GM10248 (cell line): ENCODE results near the gene BRINP3.

Experiments
- CTCF ChIA-PET: fragments of 300-600 bp; sonication (Branson Sonifier 250); formaldehyde crosslinking; extraction: SDS; loops from one replicate; lab custom pipeline; 2021; ENCODE audit warnings: antibody characterized with exemption; lab: Yijun Ruan, JAX
- POLR2A ChIA-PET: fragments of 350-650 bp; sonication (Branson Sonifier 250); formaldehyde crosslinking; extraction: SDS; loops from one replicate; lab custom pipeline; 2020; ENCODE audit warnings: antibody characterized with exemption; lab: Yijun Ruan, JAX
- DNase-seq: peaks from one replicate; pipeline ENCODE4 v3.0.0; 2012; ENCODE audit errors: extremely low spot score
- CTCF ChIP-seq: IDR thresholded peaks from 2 replicates; pipeline ENCODE4 v1.5.1; 2012; ENCODE audit warnings: mild to moderate bottlenecking, low read depth; ENCODE audit errors: extremely low read depth, missing control alignments, control extremely low read depth

Gene BRINP3

DNA sequence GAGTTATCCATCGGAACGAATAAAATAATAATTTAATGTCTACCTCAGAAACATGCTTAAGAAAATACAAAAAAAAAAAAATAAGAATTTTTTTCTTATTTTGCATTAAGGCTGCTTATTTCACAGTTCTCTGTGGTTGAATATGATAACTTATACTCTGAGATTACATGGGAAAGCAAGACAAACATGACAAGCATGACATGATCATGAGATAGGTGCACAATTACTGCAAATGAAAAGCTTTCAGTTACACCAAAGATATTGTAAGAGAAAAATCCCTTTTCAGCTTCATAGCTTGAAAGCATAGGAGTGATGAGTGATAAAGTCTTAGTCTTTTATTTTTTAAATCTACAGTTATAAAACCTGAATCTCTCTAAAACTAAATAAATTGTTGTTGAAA lies 154.1 kb downstream of the BRINP3 start:
- no peak for TF ChIP-seq CTCF
- DNase-seq, result no peak
- ChIA-PET CTCF (no interaction called here), POLR2A (no interaction called here)

DNA sequence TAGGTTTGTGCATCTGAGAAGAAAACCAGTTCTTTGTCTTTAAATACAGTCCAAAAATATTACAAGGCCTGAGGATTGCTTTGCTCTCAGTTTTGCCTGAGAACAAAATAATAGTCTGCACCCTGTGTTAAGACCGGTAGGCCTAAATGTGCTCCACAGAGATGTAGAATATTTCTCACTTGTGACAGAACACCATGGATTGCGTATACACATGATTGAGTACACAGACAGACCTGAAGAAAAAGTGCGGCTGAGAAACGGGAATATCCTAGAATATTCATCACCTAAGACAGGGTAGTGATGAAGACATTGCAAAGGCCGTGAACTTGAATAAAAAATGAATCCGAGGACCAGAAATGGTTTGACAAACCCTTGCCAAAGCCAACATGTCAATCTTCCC lies 155.4 kb downstream of the BRINP3 start:
- CTCF ChIA-PET, result no interaction called here
- POLR2A ChIA-PET, result no interaction called here
- DNase-seq, result no peak
- no peak for TF ChIP-seq CTCF

DNA sequence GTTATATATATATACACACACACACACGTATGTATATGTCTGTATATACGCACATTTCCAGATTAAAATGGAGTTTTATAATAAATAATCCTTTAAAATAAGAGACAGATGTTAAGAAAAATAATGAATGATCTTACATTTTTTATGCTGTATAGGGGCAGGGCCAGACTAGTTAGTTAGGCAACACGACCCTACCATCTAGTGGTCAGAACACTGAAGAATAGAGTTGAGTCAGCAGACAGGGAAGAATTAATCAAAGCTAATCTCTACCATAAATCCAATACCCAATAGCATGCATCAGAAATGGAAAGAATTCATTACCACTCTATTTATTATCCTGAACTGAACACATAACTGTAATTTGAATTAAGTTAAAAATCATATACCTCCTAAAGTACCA lies 156.7 kb downstream of the BRINP3 start:
- no peak for DNase-seq
- ChIA-PET POLR2A (no interaction called here), CTCF (no interaction called here)
- no peak for TF ChIP-seq CTCF

GRCh38 chr1:190312763-190313162 lies 164.9 kb downstream of the BRINP3 start:
- CTCF ChIA-PET, result no interaction called here
- POLR2A ChIA-PET, result no interaction called here
- DNase-seq, result no peak
- no peak for TF ChIP-seq CTCF

- DNase-seq, result no peak
- no peak for TF ChIP-seq CTCF
- ChIA-PET POLR2A (no interaction called here), CTCF (no interaction called here)
Measured at GRCh38 chr1:190303501-190303900, 174.2 kb downstream of the BRINP3 start.

GRCh38 chr1:190296453-190296852 lies 181.2 kb downstream of the BRINP3 start:
- no peak for TF ChIP-seq CTCF
- DNase-seq, result no peak
- POLR2A ChIA-PET, result no interaction called here
- CTCF ChIA-PET, result no interaction called here

- CTCF ChIA-PET, result no interaction called here
- no peak for DNase-seq
- POLR2A ChIA-PET, result no interaction called here
- no peak for TF ChIP-seq CTCF
Measured at GRCh38 chr1:190289897-190290296, 187.8 kb downstream of the BRINP3 start.
